Activated CD4-positive, alpha-beta T cell treated with anti-CD3 and anti-CD28 coated beads, Interleukin-2, Interleukin-4, amounts not matched to agents 100 ng/mL and 50 ng/mL, durations not matched to agents 16 hours and 8 hours (primary cell): ENCODE results near the gene ARL5C.
A peak's percentile ranks its signal among the peaks of the same experiment; 100 is the strongest.

Experiments
- DNase-seq: peaks from one replicate; pipeline ENCODE4 v3.0.0-alpha.2; 2020; ENCODE audit warnings: low spot score

The ARL5C gene

DNA sequence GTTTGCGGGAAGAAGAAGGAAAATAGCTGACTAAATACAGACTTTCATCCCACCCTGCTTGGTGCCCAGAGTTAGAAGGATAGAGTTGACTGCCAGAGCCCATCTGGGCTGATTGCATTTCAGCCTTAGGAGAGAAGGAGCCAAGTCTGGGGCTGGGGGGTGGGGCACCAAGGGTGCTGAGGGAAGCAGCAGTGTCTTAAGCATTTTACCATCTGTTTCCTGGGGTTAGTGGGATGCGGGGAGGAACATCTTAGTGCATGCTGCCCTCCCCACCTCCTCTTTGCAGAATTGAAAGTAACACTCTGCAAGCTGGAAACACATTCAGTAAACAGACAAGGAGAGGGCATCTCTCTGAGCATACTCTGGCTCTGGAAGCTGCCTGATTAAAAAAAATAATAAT, 1.5 kb upstream of the ARL5C start:
- DNase-seq: no peak

DNA sequence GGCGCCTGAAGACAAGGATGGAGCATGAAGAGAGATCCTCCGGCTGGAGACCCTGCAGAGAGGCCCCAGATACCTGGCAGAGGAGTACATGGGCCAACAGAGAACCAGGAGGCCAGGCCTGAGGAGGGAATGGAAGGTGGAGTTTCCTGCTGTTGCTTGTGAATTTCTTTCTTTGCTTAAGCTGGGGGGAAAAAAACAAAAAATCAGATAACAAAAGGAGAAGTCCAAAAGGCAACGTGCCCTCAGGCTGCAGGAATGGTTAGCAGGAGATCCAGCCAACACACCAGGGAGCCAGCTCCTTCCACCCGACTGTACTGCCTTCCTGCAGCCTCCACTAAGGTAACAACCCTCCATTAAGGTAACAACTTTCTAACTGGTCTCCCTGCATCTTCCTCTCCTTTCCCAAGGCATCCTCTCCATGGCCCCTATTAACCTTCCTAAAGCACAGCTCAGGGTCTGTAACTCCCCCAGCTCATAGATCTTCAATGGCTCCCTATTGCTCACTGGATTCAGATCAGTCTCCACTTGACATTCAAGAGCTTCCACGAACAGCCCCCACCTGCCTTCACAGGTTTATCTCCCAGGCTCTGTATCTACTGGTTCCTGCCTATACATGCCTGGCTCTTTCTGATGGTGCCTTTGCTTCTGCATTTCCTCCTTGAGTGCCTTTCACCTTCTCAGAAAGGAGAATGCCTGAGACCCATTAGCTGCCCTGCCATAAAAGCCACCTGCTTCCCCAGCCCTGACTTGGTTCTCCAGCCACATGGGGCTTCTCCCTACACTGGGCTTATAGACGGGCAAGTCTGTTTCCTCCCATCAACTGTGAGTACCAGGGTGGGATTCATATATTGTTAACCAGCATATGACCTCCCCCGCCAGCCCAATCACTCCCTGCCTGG, 725 bp upstream of the ARL5C start:
- no peak for DNase-seq

DNA sequence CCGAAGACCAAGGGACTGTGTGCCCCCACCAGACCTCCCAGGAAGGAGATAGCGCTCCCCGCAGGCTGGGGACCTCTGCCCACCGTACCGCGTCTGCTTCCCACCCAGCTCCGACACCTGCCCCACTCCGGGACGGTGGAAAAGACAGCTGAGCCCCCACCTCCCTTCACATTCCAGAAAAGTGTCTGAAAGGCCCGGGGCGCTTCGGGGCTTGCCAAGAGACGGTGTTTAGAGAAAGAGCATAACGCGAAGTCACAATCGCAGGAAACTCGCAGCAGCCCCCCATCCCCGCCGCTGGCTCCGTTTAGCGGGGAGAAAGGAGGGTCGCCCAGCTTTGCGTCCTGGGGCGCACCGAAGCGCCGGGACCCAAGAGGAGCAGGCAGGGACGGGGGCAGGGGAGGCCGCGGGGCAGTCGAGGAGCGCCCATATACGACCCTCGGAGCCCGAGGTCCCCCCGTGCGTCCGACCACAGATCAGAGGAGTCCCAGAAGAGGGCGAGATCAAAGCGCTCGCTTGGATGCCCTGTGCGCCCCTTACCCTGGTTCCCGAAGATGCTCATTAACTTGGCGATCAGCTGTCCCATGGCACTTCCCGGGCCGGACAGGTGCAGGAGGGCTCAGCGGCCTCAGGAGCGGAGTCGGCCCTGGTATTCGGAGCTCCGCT, 652 bp downstream of the ARL5C start:
- no peak for DNase-seq

DNA sequence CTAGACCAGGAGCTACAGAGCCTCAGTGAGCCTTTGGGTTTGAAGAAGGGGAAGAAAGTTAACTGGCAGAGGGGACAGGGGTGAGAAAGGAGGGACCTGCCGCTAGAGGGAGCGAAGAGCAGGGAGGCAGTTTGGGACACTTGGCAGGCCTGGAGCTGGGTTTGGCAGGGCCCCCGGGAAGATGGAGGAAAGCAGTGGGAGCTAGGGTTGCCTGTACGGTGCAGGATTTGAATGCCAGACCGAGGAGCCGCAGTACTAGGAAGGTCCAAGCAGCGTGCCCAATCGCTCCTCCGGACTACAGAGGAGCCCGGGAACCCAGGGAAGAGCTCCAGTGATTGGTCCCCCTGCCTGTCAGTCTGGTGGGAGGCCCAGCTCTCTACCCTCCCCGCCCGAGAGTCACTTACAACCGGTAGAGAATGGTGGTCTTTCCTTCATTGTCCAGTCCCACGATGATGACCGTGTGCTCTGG, 1.3 kb downstream of the ARL5C start:
- DNase-seq: peak; percentile 76

DNA sequence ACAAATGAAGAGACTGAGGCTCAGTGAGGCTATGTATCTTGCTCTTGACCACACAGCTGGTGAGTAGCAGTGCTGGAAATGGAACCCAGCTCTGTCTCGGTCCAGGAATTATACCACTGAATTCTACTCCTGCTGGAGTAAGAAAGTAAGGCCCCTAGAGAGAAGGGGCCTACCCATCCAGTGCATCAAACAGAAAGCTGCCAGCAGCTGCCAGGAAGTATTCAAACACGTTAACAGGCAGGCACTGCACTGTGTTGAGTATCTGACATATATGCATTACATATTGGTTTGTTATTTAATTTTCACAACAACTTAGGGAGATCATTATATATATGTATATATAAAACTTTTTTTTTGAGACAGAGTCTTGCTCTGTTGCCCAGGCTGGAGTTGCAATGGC, 4.0 kb downstream of the ARL5C start:
- no peak for DNase-seq

DNA sequence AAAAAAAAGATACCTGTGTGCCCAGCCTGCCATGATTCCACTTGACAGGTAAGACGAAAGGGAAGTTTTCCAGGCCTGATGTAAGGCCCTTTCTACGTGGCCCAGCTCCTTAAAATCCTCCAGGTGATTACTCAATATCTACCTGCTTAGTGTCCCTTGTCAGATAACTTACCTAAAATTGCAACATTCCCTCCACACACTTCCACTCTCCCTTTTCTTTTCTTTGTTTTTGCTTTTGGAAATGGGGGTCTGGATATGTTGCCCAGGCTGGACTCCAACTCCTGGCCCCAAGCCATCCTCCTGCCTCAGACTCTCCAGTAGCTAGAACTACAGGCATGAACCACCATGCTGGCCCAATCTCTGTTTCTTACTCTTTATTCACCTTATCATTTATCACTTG, 7.3 kb downstream of the ARL5C start:
- DNase-seq: no peak

DNA sequence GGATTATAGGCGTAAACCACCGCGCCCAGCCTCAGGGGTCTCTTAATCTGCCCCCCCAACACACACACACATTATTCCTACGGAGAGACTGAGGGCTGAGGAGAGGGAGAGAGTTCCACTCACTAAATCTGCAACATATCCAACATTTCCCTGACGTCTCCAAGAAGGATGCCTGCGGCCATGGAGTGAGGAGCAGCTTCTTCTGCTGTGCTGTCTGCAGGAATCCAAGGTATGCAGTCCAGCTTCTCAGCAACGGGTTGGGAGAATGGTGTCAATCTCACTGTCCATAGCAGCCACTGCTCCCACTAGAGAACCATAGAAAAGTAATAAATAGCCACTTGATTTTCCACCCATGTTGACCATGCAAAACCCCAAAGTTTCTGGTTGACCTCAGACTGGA, 9.5 kb downstream of the ARL5C start:
- no peak for DNase-seq

DNA sequence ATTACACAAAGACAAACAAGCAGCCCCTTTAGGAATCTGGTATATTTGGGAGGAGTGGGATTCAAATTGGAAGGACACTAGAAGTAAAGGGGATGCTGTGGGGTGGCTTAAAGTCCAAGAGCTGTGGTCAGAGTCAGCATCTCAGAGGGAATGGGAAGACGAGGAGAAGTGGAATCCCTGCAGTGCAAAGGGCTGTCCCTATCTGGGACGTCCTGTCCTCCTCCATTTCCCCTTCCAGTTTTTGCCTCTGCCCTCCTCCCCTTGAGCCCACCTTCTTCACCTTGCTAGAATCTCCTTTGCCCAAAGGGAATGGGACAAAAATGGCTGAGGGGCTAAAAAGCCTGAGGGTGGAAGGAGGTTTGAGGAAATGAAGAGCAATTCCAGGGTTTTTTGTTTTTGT, 10.3 kb downstream of the ARL5C start:
- DNase-seq: no peak

DNA sequence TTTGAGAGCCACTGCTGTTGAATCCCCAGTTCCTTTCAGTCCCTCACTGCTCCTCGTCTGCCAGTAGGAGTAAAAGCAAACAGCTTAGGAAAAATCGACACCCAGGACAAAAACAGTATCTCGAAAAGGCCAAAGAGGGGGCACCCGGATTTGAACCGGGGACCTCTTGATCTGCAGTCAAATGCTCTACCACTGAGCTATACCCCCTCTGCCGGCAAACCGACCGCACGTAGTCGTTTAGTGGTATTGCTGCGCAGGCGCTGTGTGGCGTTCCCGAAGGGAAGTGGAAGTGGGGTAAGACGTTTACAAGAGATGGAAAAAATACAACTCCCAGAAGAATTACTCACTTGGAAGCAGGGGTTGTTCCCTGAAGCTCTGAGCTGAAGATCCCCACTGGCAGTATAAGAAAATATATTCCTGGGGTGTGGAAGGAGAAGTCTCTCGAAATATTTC, 12.3 kb downstream of the ARL5C start:
- peak; percentile 91 for DNase-seq

DNA sequence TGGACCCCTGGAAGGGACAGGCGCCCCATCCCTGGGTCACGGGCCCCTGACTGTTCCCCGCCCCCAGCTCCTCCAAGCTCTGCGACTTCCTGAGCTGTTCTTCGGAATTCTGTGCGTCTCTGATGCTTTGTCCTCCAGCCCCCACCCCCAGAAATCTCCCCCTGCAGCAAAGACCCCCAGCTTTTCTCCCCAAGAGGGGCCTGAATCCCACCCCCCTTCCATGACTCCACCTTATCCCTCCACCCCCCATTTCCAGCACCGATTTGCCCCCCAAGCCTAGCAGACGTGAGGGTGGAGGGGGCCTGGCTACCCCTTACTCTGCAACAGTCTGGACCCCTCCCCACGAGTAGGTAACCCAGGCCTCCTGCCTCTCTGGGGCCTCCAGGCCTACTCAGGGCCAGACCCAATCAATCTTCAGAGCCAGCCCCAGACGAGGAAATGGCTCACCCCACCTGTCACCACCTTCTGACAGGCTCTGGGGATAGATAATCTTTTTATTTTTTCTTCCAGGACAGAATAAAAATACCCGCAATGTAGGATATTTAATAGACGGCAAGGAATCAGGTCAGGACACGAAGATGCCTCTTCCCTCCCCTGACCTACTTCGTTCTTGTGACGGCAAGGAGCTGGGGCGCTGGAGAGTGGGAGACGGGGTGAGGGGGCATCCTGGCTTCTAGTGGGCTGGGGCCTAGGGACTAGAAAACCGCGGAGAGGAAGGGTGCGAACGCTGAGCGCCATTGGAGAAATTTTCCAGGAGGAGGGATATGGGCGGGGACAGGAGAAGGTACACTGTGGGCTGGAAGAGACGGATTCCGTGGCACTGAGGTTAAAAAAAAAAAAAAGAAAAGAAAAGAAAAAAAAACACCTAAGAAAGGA, 13.8 kb downstream of the ARL5C start:
- DNase-seq: no peak

DNA sequence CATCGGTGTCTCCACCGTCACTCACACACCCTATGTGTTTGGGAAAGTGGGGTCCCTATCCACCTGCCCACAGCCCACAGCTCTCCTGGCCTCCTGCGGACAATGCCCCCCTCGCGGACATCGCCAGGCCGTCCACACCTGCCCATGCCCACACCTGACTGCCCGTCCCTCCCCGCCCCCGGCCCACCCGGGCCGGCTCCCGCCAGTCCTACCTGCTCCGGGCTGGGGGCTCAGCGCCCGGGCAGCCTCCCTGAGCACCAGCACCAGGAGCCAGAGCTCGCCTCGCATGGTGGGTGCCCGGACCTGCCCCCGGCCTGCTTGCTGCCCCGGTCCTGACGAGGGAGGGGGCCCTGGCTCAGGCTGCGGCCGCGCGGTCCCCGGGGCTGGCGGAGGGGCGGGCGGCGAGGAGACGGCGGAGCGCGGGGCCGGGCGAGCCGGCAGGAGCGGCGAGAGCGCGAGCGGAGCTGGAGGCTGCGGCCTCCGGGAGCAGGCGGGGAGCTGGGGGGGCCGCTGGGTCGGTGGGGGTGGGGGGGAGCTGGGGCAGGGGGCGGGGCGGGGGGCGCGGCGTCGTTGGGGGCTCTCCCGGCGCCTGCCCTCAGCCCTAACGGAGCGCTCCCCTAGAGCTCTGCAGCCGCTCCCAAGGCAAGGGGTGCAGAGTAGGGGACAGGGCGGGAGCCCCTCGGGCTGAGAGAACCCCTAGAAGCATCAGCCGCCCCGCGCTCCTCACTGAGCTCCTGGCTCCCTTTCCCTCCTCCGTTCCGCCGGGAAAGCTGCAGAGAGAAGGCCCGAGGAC, 14.6 kb downstream of the ARL5C start, which contains the start of gene PLXDC1:
Gene PLXDC1, minus strand, starts transcription at position 488 of the 793 bp plus-strand sequence. Its CDS starts 200 bp downstream, at position 288.
- DNase-seq: no peak

DNA sequence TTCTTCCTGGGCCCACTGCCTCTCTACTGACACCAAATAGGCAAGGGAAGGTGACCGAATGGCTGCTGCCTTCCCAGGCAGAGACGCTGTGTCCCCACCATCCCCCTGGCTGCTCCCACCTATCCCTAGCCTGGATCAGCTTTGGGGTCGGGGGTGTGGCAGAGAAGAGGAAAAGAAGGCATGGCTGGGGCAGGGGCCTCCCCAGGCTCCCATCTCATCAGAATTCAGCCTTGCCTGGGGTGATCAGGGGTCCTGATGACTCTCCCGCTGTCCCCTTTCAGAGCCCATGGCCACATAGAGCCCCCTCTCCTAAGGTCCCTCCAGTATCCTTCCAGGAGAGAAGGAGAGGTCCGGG, 15.2 kb downstream of the ARL5C start:
- DNase-seq: no peak

DNA sequence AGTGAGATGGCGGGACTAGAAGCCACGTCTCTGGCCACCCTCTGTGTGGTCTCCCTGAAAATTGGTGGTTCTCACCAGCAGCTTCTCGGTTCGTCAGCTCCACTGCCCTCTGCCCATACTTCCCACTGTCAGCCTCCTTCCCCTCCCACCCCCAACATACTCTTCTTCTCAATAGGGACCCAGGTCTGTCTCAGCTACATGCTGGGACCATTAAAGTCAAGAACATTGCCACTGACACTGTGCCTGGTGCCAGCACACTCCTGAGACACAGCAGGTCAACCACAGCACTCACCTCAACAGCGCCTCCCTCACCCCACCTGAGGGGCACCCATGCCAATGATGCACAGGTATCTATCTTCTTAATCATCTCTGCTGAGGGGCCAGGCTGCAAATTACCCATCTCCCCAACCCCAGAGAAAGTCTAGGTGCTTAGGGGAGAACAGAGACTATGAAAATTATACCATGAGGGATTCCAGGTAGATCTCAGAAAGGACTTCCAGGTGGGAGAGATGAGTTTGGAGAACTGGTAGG, 15.8 kb downstream of the ARL5C start:
- no peak for DNase-seq

DNA sequence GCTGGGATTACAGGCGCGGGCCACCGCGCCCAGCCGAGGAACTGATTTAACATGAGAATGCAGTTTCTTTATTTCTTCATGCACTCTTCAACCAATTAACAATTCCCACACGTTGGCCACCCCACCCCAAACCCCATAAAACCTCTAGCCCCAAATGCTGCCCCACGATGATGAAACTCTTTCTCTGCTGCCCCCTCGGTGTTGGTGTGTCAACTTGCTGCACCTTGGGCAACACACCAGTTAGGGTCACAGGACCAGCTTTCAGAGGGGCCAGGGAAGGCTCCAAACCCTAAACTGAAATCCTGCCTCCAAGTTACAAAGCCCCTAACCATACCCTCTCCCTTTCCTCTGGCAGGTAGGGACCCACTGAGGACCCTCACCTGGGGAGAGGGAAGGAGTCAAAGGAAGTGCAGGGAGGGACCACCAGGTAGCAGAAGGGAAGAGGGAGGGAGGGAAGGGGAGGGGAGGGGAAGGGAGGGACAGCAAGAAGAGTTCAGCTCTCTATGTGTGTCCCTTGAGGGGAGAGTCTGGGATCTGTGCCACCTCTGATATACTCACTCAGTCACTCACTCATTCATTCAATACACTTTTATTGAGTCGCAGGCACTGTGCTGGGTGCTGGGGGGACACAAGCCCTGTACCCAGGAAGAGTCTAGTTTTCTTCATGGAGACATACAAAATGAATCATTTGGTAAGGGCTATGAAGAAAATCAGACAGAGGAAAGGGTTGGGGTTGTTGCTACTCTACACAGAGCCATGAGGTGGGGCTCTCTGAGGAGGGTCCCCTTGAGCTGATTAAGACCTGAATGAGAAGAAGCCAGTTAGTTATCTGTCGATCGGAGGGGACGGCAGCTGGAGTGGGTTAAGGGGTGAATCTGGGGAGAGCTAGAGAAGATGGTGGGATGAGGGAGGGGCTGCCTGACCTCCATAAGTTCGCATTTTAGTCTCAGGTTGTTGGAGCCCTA, 18.5 kb downstream of the ARL5C start:
- no peak for DNase-seq

DNA sequence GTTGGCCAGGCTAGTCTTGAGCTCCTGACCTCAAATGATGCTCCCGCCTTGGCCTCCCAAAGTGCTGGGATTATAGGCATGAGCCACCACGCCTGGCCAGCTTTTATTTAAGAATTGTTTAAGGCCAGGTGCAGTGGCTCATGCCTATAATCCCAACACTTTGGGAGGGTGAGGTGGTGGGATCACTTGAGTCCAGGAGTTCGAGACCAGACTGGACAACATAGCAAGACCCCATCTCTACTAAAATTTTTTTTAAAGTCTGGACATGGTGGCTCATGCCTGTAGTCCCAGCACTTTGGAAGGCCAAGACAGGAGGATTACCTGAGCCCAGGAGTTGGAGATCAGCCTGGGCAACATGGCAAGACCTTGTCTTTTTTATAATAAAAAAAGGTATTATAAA, 19.7 kb downstream of the ARL5C start:
- DNase-seq: no peak

DNA sequence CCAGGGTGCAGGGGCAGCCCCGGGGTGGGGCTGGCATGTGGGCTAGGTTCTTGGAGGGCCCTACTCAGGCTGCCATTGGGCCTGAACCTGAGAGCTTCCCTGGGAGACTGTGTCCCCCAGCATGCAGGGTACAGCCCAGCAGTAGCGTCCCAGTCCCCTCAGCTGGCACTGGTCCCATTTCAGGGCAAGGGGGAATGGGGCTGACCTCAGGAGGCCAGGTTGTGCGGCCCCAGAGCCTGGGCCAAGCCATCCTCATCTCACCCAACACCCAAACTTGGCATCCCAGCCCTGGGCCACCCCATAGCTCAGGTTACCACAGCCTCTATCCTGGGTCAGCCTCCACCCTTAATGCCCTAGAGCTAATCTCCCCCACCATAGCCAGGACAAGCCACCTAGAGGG, 20.8 kb downstream of the ARL5C start:
- no peak for DNase-seq

DNA sequence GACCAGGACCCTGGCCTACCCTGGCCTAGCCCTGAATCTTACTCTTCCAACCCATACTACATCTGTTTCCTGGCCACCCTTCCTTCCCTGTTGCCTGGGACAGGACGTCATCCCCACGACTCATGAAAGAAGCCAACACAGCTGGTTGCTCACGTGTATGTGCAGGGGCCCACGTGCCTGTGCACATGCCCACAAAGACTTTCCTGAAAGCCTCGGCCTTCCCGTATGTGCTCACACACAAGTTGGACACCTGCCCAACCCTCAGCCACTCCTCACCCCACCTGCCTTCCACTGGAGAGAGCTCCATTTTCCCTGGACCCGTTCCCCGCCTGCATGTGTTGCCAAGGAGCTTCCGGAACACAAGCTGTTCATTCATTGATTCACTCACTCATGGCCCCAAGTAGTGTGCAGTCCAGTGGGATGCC, 21.5 kb downstream of the ARL5C start:
- DNase-seq: no peak

DNA sequence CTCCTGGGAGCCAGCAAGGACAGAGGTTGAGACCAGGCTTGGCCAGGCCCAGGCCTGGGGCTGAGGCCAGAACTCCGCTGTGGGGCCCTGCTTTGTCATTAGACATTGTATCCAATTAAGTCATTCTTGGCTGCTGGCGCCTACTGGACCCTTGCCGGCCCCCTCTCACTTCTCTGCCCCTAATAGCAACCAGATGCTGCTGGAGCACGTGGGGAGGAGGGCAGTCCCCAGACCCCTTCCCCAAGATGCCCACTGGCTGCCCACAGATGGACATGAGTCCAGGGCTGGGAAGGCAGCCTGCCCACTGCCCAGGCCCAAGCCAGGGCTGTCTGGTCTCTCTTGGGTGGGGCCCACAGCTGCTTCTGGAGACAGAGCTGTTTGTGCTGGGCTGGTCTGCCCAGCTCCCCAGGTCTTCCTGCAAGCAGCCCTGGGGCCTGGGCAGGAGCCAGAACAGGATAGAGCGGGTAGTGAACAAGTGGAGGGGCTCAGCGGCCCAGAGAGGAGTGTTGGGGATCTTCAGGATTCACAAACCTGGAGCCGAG, 22.3 kb downstream of the ARL5C start:
- DNase-seq: no peak

DNA sequence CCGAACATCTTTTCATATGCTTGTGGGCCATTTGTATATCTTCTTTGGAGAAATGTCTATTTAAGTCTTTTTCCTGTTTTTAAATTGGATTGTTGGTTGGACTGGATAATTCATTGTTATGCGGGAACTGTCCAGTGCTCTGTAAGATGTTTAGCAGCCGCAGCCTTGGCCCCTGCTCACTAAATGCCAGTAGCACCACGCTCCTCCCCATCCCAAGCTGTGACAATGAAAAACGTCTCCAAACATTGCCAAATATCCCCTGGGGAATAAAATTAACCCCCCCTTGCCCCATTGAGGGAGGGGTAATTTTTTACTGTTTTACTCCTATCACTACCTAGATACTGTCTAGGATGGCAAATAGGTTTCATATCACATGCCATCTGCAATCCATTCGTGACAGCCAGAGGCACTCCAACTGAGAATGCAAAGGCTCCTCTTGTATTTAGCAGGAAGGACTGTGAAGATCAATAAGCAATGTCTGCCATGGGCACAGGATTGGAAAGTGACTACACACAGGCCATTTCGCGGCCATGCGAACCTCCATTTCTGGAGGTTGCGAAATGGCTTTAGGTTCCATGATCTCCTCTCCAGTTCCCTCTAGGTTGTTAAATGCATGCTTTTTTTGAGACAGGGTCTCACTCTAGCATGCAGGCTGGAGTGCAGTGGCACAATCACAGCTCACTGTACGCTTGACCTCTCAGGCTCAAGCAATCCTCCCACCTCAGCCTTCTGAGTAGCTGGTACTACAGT, 23.9 kb downstream of the ARL5C start:
- DNase-seq: no peak
